Pericardium fibroblast (primary cell): ENCODE data around the gene ADAD2. TPM values are rescaled to one million over a fixed set of nuclear protein-coding genes. Genes with fewer than 3 reads are reported as not detected.

Source experiments
- total RNA-seq: library from RNA; depleted of rRNA; stranded (reverse); fragments of >200 nt; gene quantifications from 2 replicates; pipeline ENCODE4 v1.2.3, GENCODE V29; 2015

The ADAD2 gene
- total RNA-seq: not detected in 2 replicates

DNA sequence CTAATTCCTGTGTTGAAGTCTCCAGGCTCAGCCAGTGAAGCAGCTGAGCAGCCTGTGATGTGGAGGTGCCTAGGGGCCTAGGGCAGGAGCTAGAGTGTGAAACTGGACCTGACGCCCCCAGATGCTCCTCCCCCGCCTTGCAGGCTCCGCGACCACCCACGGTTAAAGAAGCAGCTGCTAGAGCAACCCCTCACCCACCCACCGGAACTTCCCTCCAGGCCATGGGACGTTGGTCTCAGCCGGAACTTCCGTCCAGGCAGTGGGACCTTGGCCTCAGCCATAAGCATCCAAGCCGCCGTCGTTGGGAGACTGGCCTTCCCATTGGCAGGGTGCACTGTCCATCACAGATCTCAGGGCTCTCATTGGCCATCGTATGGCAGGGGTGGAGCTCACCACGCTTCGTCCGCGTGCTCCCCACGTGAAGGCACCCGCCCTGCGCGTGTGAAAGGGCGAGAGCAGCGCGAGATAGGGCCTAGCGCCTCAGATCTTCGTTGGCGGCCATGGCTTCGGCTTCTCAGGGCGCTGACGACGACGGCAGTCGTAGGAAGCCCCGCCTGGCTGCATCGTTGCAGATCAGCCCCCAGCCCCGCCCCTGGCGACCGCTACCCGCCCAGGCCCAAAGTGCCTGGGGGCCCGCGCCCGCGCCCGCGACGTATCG lies at the start of gene ADAD2:
Gene ADAD2, plus strand, starts transcription at position 427 of the 658 bp plus-strand sequence. Its CDS starts 74 bp downstream, at position 501.

DNA sequence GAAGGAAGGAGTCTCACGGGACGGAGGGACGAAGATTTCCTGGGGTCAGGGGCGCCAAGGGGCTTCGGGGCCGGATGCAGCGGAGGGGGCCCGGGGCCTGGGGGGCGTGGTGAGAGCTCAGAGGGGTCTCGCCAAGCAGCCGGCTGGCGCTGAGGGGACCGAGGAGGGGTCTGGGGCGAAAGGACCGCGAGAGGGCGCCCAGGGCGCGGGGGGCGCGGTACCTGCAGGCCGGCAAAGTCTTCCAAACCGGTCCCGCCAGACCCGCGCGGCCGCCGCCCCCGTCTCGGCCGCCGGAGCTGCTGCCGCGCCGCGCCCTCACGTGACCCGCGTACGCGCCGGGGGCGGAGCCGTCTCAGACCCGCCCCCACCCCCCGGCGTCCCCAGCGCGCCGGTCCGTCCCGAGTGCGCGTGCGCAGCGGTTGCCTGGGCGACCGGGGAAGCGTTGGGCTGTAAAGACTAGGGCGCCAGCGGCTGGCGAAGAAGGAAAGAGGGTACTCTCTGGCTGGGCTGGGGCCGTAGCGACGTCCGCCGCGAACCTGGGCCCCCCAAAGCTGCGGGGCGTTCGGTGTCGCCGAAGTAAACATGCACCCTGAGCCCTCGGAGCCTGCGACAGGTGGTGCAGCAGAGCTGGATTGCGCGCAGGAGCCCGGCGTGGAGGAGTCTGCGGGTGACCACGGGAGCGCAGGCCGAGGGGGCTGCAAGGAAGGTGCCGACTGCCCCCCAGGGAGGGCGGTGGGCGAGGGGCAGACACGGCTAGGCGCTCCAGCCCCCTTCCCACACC lies 45.9 kb upstream of the ADAD2 start, which contains the start of the genes DNAAF1 and HSDL1:
Gene DNAAF1, plus strand, starts transcription at position 450 of the 781 bp plus-strand sequence. Its CDS starts 133 bp downstream, at position 583.
Gene HSDL1, minus strand, starts transcription at position 319 of the 781 bp plus-strand sequence. CDS start 13,856 bp downstream, outside the sequence.

DNA sequence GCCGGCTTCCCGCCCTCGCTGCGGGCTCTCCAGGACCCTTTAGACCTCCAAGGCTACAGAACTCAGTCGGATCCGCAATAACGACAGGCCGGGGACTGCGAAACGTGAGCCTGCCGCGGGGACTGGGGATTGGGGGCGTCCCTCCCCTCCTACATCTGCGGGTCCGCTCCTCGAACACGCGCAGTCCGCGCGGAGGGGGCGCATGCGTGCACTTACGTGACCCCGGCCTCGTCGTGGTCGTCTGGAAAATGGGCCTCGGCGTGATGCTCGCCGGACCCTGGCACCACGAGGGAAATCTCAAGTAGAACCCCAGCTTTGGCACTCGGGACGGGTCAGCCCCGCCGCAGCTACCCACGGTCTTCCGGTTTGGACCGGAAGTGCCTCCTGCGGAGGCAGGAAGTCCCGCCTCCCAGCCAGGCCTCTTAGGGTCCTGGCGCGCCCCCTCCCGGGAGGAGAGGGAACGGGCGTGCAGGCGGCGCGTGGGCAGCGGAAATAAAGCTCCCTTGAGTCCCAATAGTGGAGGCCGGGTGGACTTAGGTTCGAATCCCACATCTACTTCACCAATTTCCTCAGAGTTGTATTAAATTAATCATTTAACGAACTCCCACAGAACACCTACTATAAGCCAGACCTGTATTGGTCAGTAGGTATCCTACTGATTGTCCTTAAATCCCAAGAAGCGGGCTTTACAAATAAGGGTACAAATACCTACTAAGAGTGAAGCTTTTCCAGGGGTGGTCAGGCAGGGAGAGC lies 4.1 kb upstream of the ADAD2 start, which contains the start of gene TAF1C:
Gene TAF1C, minus strand, starts transcription at position 373 of the 753 bp plus-strand sequence. CDS start 2,069 bp downstream, outside the sequence.

DNA sequence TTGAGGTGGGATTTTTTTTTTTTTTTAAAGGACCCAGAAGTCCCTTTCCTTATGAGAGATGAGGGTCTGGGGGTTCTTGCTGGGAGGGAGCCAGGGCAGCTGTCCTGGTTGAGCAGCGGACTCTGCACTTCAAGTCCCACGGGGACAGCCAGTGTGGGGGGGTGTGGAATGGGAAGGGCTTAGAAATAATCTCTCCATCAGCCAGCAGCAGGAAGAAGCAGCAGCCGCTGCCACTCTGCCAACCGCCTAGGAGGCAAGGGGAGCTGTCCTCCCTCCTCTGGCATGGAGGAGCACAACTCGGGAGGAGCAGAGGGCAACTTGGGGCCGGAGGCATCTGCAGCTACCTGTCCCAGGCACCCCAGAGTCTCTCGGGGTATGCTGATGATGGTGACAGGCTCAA lies 49.0 kb downstream of the ADAD2 start, which contains the start of gene KCNG4:
Gene KCNG4, minus strand, starts transcription at position 104 of the 400 bp plus-strand sequence. CDS start 2,527 bp downstream, outside the sequence.

Other genes starting within 250 kb of the ADAD2 start
- 2.1 and 3.1 TPM in 2 replicates for gene OSGIN1, start 237.9 kb upstream of the ADAD2 start, total RNA-seq
- gene NECAB2, start 222.9 kb upstream of the ADAD2 start, total RNA-seq: 0.47 TPM in 1 of 2 replicates, not detected in the other
- gene SLC38A8, start 148.4 kb upstream of the ADAD2 start, total RNA-seq: not detected in 2 replicates
- gene MBTPS1, start 74.2 kb upstream of the ADAD2 start, total RNA-seq: 86.1 TPM in 2 replicates
- gene HSDL1, start 46.0 kb upstream of the ADAD2 start, total RNA-seq: 10.3 and 20.8 TPM in 2 replicates
- gene DNAAF1, start 45.8 kb upstream of the ADAD2 start, total RNA-seq: not detected in 2 replicates
- 9.6 and 13.1 TPM in 2 replicates for gene TAF1C, start 4.1 kb upstream of the ADAD2 start, total RNA-seq
- gene KCNG4, start 48.9 kb downstream of the ADAD2 start, total RNA-seq: not detected in 2 replicates
- 2.5 TPM in 1 of 2 replicates, not detected in the other for gene WFDC1, start 103.7 kb downstream of the ADAD2 start, total RNA-seq
- not detected in 2 replicates for gene ATP2C2, start 177.4 kb downstream of the ADAD2 start, total RNA-seq